Measurements from ENCODE around the gene TRPM3.

TRPM3 gene

GRCh38 chr9:71108937-71109336, 12.5 kb downstream of the TRPM3 start:
- H3K36me3 ChIP-seq (ENCODE audit: low read depth) = no peaks in the 10 kb centered on the region
- DNase-seq (ENCODE audit: low spot score) = no peak
- H3K4me1 ChIP-seq (ENCODE audit: insufficient read depth, poor library complexity, severe bottlenecking) = no peaks in the 10 kb centered on the region
- TF ChIP-seq CTCF (IDR thresholded peaks at IDR 0.05; ENCODE audit: poor library complexity, severe bottlenecking) = no peak
- no peak overlapping the region for H3K4me3 ChIP-seq (ENCODE audit: severe bottlenecking)
- no peak overlapping the region for H3K27ac ChIP-seq (ENCODE audit: poor library complexity, severe bottlenecking)
- ATAC-seq (ENCODE audit: low read depth) = no peak
- H3K9me3 ChIP-seq (ENCODE audit: severe bottlenecking) = peaks cover 3% of the 10 kb centered on the region
- H3K27me3 ChIP-seq (ENCODE audit: insufficient read depth, poor library complexity, severe bottlenecking) = peaks cover 4% of the 10 kb centered on the region

- no peak for ATAC-seq (ENCODE audit: low read depth)
- Histone ChIP-seq H3K9me3 (ENCODE audit: severe bottlenecking) (no peaks in the 10 kb centered on the region), H3K4me3 (ENCODE audit: severe bottlenecking) (no peak overlapping the region), H3K27me3 (ENCODE audit: insufficient read depth, poor library complexity, severe bottlenecking) (peaks cover 4% of the 10 kb centered on the region), H3K27ac (ENCODE audit: poor library complexity, severe bottlenecking) (no peak overlapping the region), H3K36me3 (ENCODE audit: low read depth) (no peaks in the 10 kb centered on the region), H3K4me1 (ENCODE audit: insufficient read depth, poor library complexity, severe bottlenecking) (no peaks in the 10 kb centered on the region)
- no peak for DNase-seq (ENCODE audit: low spot score)
- TF ChIP-seq CTCF (IDR thresholded peaks at IDR 0.05; ENCODE audit: poor library complexity, severe bottlenecking) = no peak
Measured at GRCh38 chr9:71106992-71107391, 14.4 kb downstream of the TRPM3 start.

- H3K36me3 ChIP-seq (ENCODE audit: low read depth) = no peaks in the 10 kb centered on the region
- no peaks in the 10 kb centered on the region for H3K27me3 ChIP-seq (ENCODE audit: insufficient read depth, poor library complexity, severe bottlenecking)
- H3K9me3 ChIP-seq (ENCODE audit: severe bottlenecking) = no peaks in the 10 kb centered on the region
- no peak for TF ChIP-seq CTCF (IDR thresholded peaks at IDR 0.05; ENCODE audit: poor library complexity, severe bottlenecking)
- no peak overlapping the region for H3K4me3 ChIP-seq (ENCODE audit: severe bottlenecking)
- H3K4me1 ChIP-seq (ENCODE audit: insufficient read depth, poor library complexity, severe bottlenecking) = no peaks in the 10 kb centered on the region
- no peak for ATAC-seq (ENCODE audit: low read depth)
- DNase-seq (ENCODE audit: low spot score) = no peak
- no peak overlapping the region for H3K27ac ChIP-seq (ENCODE audit: poor library complexity, severe bottlenecking)
Measured at GRCh38 chr9:71105192-71105591, 16.2 kb downstream of the TRPM3 start.

GRCh38 chr9:71098801-71099200, 22.6 kb downstream of the TRPM3 start:
- no peak for ATAC-seq (ENCODE audit: low read depth)
- no peaks in the 10 kb centered on the region for H3K36me3 ChIP-seq (ENCODE audit: low read depth)
- no peak overlapping the region for H3K27ac ChIP-seq (ENCODE audit: poor library complexity, severe bottlenecking)
- H3K27me3 ChIP-seq (ENCODE audit: insufficient read depth, poor library complexity, severe bottlenecking) = peaks cover 14% of the 10 kb centered on the region
- TF ChIP-seq CTCF (IDR thresholded peaks at IDR 0.05; ENCODE audit: poor library complexity, severe bottlenecking) = no peak
- H3K4me3 ChIP-seq (ENCODE audit: severe bottlenecking) = no peak overlapping the region
- H3K9me3 ChIP-seq (ENCODE audit: severe bottlenecking) = no peaks in the 10 kb centered on the region
- no peak for DNase-seq (ENCODE audit: low spot score)
- H3K4me1 ChIP-seq (ENCODE audit: insufficient read depth, poor library complexity, severe bottlenecking) = no peaks in the 10 kb centered on the region

GRCh38 chr9:71097671-71098070, 23.8 kb downstream of the TRPM3 start:
- Histone ChIP-seq H3K27me3 (ENCODE audit: insufficient read depth, poor library complexity, severe bottlenecking) (peaks cover 14% of the 10 kb centered on the region), H3K4me3 (ENCODE audit: severe bottlenecking) (no peak overlapping the region), H3K36me3 (ENCODE audit: low read depth) (no peaks in the 10 kb centered on the region), H3K4me1 (ENCODE audit: insufficient read depth, poor library complexity, severe bottlenecking) (no peaks in the 10 kb centered on the region), H3K27ac (ENCODE audit: poor library complexity, severe bottlenecking) (no peak overlapping the region), H3K9me3 (ENCODE audit: severe bottlenecking) (no peaks in the 10 kb centered on the region)
- ATAC-seq (ENCODE audit: low read depth) = no peak
- no peak for TF ChIP-seq CTCF (IDR thresholded peaks at IDR 0.05; ENCODE audit: poor library complexity, severe bottlenecking)
- no peak for DNase-seq (ENCODE audit: low spot score)

Measured in RWPE2 (cell line).